SK-N-MC (cell line): Measurements from ENCODE around the gene METRNL.
"Not testable (repeated sequence)": the region's sequence is repeated elsewhere in the genome, so short reads cannot be mapped to it uniquely, and the experiment has no call there.

ENCODE experiments used
- EZH2 ChIP-seq: fragments of 200-600 bp; sonication (generic); IDR thresholded peaks from one replicate; pipeline ENCODE4 v1.6.1; 2017; ENCODE audit warnings: antibody characterized with exemption
- POLR2AphosphoS5 ChIP-seq: IDR thresholded peaks from 2 replicates; pipeline ENCODE4 v1.6.1; 2012; ENCODE audit warnings: mild to moderate bottlenecking, low read depth, low read length, borderline replicate concordance

GRCh38 chr17:83031946-83032451, 47.4 kb upstream of the METRNL start:
- TF ChIP-seq EZH2, POLR2AphosphoS5: not testable (repeated sequence)
